ENCODE measurements around the gene BACH2.

DNA sequence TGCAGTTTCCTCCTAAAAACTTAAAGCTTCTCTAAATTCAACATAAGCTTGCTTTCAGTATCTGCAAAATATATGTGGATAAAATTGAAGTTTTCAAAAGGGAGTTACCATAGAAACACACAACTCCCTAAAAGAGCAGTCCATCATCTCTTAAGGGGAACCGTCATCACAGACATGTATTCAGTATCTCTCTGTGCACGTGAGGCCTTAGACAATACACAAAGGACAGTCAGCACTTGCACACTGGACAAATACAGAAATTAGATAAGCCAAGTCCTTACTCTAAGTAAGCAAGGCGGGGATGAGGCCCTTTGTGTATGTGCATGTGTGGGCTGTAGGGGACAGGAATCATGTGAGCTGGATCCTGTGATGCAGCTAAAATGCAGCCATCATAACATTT, 136.6 kb downstream of the BACH2 start:
- no peak for TF ChIP-seq EP300 (IDR thresholded peaks at IDR 0.05)
- TF ChIP-seq, protein P1, sequence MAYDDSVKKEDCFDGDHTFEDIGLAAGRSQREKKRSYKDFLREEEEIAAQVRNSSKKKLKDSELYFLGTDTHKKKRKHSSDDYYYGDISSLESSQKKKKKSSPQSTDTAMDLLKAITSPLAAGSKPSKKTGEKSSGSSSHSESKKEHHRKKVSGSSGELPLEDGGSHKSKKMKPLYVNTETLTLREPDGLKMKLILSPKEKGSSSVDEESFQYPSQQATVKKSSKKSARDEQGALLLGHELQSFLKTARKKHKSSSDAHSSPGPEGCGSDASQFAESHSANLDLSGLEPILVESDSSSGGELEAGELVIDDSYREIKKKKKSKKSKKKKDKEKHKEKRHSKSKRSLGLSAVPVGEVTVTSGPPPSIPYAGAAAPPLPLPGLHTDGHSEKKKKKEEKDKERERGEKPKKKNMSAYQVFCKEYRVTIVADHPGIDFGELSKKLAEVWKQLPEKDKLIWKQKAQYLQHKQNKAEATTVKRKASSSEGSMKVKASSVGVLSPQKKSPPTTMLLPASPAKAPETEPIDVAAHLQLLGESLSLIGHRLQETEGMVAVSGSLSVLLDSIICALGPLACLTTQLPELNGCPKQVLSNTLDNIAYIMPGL (CRISPR knock-in tag; IDR thresholded peaks at IDR 0.05; ENCODE audit: borderline replicate concordance): no peak
- TF ChIP-seq, protein P2, sequence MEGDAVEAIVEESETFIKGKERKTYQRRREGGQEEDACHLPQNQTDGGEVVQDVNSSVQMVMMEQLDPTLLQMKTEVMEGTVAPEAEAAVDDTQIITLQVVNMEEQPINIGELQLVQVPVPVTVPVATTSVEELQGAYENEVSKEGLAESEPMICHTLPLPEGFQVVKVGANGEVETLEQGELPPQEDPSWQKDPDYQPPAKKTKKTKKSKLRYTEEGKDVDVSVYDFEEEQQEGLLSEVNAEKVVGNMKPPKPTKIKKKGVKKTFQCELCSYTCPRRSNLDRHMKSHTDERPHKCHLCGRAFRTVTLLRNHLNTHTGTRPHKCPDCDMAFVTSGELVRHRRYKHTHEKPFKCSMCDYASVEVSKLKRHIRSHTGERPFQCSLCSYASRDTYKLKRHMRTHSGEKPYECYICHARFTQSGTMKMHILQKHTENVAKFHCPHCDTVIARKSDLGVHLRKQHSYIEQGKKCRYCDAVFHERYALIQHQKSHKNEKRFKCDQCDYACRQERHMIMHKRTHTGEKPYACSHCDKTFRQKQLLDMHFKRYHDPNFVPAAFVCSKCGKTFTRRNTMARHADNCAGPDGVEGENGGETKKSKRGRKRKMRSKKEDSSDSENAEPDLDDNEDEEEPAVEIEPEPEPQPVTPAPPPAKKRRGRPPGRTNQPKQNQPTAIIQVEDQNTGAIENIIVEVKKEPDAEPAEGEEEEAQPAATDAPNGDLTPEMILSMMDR (IDR thresholded peaks at IDR 0.05): no peak
- TF ChIP-seq, protein P3, sequence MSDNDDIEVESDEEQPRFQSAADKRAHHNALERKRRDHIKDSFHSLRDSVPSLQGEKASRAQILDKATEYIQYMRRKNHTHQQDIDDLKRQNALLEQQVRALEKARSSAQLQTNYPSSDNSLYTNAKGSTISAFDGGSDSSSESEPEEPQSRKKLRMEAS (IDR thresholded peaks at IDR 0.05): no peak
- TF ChIP-seq RAD21 (conservative IDR thresholded peaks at IDR 0.05 in 1 of 2, IDR thresholded peaks at IDR 0.05 in 1 of 2): no peak
- TF ChIP-seq NR3C1 (IDR thresholded peaks at IDR 0.05): no peak
- TF ChIP-seq, protein P4, sequence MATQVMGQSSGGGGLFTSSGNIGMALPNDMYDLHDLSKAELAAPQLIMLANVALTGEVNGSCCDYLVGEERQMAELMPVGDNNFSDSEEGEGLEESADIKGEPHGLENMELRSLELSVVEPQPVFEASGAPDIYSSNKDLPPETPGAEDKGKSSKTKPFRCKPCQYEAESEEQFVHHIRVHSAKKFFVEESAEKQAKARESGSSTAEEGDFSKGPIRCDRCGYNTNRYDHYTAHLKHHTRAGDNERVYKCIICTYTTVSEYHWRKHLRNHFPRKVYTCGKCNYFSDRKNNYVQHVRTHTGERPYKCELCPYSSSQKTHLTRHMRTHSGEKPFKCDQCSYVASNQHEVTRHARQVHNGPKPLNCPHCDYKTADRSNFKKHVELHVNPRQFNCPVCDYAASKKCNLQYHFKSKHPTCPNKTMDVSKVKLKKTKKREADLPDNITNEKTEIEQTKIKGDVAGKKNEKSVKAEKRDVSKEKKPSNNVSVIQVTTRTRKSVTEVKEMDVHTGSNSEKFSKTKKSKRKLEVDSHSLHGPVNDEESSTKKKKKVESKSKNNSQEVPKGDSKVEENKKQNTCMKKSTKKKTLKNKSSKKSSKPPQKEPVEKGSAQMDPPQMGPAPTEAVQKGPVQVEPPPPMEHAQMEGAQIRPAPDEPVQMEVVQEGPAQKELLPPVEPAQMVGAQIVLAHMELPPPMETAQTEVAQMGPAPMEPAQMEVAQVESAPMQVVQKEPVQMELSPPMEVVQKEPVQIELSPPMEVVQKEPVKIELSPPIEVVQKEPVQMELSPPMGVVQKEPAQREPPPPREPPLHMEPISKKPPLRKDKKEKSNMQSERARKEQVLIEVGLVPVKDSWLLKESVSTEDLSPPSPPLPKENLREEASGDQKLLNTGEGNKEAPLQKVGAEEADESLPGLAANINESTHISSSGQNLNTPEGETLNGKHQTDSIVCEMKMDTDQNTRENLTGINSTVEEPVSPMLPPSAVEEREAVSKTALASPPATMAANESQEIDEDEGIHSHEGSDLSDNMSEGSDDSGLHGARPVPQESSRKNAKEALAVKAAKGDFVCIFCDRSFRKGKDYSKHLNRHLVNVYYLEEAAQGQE (IDR thresholded peaks at IDR 0.05): no peak
- TF ChIP-seq MAFK (IDR thresholded peaks at IDR 0.05; ENCODE audit: partially characterized antibody): no peak
- no peak for TF ChIP-seq CHD2 (IDR thresholded peaks at IDR 0.05; ENCODE audit: low read length, partially characterized antibody)
- no peak for TF ChIP-seq POLR2A (IDR thresholded peaks at IDR 0.05; ENCODE audit: low read length)
- TF ChIP-seq JUN (IDR thresholded peaks at IDR 0.05): no peak
- TF ChIP-seq TFCP2L1 (CRISPR knock-in tag; IDR thresholded peaks at IDR 0.05): no peak
- no peak for TF ChIP-seq CBX2 (IDR thresholded peaks at IDR 0.05; ENCODE audit: borderline replicate concordance, low read depth)
- TF ChIP-seq MYC (IDR thresholded peaks at IDR 0.05; ENCODE audit: borderline replicate concordance, low read length): no peak
